Measurements from ENCODE around the gene GASK1A.

- no peak for TF ChIP-seq POLR2A (IDR thresholded peaks at IDR 0.05; ENCODE audit: low read depth, low read length)
- no peak for TF ChIP-seq RAD21 (IDR thresholded peaks at IDR 0.05; ENCODE audit: low read length)
- TF ChIP-seq, protein P1, sequence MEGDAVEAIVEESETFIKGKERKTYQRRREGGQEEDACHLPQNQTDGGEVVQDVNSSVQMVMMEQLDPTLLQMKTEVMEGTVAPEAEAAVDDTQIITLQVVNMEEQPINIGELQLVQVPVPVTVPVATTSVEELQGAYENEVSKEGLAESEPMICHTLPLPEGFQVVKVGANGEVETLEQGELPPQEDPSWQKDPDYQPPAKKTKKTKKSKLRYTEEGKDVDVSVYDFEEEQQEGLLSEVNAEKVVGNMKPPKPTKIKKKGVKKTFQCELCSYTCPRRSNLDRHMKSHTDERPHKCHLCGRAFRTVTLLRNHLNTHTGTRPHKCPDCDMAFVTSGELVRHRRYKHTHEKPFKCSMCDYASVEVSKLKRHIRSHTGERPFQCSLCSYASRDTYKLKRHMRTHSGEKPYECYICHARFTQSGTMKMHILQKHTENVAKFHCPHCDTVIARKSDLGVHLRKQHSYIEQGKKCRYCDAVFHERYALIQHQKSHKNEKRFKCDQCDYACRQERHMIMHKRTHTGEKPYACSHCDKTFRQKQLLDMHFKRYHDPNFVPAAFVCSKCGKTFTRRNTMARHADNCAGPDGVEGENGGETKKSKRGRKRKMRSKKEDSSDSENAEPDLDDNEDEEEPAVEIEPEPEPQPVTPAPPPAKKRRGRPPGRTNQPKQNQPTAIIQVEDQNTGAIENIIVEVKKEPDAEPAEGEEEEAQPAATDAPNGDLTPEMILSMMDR (conservative IDR thresholded peaks at IDR 0.05; ENCODE audit: low read depth, low read length) = no peak
- TF ChIP-seq CEBPB (IDR thresholded peaks at IDR 0.05; ENCODE audit: low read depth, low read length) = no peak
- TF ChIP-seq MAZ (IDR thresholded peaks at IDR 0.05; ENCODE audit: borderline replicate concordance, low read depth, low read length) = no peak
- TF ChIP-seq SMC3 (IDR thresholded peaks at IDR 0.05; ENCODE audit: low read depth, low read length) = no peak
- no peak for TF ChIP-seq MXI1 (IDR thresholded peaks at IDR 0.05; ENCODE audit: borderline replicate concordance, low read depth, low read length)
- no peak for TF ChIP-seq MAFK (IDR thresholded peaks at IDR 0.05; ENCODE audit: low read depth, low read length)
- TF ChIP-seq RCOR1 (IDR thresholded peaks at IDR 0.05; ENCODE audit: insufficient replicate concordance, low read length) = no peak
- no peak for TF ChIP-seq RFX5 (IDR thresholded peaks at IDR 0.05; ENCODE audit: low read depth, low read length)
- TF ChIP-seq USF2 (IDR thresholded peaks at IDR 0.05; ENCODE audit: low read depth, low read length) = no peak
Observed at GRCh38 chr3:43005981-43006380, 26.9 kb downstream of the GASK1A start.

All from IMR-90 (cell line).